HG03025 (cell line): Measurements from ENCODE around the gene GOT2.
"Not testable (repeated sequence)": the region's sequence is repeated elsewhere in the genome, so short reads cannot be mapped to it uniquely, and the experiment has no call there.

Source experiments
- ATAC-seq: cut with Tn5 transposase; IDR thresholded peaks from one replicate; pipeline ENCODE4 v1.9.1; 2021; ENCODE audit warnings: mild to moderate bottlenecking, moderate library complexity; ENCODE audit not compliant: unreplicated experiment, low FRiP score

The GOT2 gene

DNA sequence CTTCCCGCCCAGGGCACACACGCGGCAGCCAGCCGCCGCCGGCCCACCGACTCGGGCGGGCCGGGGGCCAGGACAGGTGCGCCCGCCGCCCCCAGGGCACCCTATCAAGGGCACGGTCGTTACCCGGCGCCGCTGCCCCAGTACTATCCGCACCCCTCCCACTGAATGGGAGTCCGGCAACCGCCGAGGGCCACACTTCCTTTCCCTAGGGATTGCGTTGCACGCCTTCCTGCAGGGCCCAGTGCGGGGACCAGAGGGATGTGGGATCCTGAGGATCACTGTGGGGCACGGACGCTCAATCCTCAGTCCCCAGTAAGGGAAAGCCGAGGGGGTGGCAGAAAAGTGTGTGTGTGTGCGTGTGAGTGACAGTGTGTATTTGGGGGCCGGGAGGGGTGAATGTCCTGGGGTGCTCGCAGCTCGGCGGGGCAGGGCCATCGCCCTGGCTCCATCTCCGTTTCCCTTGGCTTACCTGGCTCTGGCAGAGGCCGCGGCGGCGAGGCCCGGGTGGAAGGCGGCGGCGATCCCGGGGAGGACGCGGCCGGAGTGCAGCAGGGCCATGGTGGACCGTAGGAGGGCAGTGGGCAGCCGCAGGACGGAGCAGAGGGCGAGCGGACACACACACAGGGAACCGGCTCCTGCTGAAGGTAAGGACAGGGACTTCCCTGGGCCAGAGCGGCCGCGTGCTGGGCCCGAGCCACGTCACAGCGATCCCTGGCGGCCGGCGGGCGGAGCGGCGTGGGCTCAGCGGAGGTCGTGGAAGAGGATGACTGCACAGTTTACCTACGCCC is at the start of gene GOT2:
TSS of gene GOT2 (minus strand) at position 646 of the 788 bp plus-strand sequence. CDS start at position 558, 88 bp downstream.
- ATAC-seq = peak; percentile 92

DNA sequence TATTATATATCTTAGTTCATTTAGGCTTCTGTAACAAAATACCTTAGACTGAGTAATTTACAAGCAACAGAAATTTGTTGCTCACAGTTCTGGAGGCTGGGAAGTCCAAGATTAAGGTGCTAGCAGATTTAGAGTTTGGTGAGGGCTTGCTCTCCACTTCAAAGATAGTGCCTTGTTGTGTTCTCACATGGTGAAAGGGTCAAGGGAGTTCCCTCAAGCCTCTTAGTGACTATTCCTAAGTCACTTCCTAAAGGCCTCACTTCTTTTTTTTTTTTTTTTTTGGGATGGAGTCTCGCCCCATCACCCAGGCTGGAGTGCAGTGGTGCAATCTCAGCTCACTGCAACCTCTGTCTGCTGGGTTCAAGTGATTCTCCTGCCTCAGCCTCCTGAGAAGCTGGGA is 45.2 kb upstream of the GOT2 start:
- not testable (repeated sequence) for ATAC-seq

DNA sequence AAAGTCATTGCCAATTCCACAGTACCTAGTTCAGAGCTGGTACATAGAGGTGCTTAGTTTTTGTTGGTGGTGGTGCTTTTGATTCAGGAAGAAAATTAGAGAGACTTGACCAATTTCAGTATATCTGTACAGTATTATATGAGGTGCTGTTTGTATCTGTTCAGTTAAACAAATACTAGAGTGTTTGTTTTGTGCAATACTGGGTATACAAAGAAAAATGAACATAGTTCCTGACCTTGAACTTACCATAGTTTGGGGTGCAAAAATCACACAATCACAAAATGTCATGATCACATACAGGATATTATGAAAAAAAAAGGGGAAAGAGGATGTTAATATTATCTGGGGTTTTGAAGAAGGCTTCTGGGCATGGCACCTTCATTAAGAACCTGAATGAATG is 39.8 kb upstream of the GOT2 start:
- ATAC-seq = no peak

DNA sequence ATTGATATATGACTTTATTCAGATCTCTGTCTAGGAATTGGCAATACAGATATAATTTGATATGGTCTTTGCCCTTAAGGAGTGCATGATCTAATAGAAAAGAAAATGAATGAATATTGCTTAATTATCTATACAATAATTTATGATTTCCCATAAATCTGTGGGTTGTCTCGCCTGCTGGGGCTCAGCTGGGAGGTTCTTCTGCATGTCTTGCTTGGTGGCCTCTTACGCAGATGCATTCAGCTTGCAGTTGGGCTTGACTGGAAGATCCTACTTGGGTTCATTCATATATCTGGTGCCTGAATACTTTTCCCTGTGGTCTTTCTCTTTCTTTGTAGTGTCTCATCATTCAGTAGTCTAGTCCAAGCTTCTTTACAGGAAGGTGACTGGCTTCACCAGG is 34.0 kb upstream of the GOT2 start:
- ATAC-seq = no peak

DNA sequence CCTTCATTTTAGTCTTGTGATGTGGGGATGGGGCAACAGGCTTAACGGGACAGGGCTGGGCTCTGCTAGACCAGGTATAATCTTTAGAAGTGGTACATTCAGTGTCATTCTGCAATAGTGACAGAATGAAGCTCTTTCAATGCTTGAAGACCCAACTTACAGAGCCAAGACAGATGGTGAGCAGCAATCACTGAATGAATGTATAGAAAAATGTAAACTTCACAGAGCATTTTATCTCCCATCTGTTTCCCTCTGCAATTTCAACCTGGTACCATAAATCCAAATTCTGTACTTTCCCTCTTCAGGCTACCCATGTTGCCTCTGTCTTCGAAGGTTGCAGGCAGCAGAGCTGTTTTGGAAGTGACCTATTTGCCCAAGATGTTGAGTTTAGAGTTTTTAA is 33.5 kb upstream of the GOT2 start:
- no peak for ATAC-seq

DNA sequence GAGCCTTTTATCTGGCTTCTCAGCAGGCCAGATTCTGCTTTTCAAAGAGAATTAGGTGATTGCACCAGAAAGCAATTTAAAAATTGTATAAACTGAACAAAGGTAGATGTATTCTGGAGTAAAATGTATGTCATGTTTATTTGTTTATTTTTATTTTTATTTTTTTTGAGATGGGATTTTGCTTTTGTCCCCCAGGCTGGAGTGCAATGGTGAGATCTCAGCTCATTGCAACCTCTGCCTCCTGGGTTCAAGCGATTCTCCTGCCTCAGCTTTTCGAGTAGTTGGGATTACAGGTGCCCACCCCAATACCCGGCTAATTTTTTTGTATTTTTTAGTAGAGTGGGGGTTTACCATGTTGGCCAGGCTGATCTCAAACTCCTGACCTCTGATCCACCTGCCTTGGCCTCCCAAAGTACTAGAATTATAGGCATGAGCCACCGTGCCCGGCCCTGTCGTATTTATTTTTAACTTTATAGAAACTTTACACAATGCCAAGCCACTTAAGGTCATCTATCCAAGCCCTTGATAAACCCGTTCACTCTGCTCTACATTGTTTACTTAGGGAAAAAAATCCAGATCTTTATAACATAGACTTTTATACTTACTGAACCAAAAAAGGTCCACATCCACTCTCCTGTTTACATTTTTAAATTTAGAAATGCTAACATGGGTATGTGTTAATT is 22.7 kb upstream of the GOT2 start:
- ATAC-seq = no peak

- peak; percentile 86 for ATAC-seq
Observed at GRCh38 chr16:58755989-58756649, 22.0 kb upstream of the GOT2 start.

DNA sequence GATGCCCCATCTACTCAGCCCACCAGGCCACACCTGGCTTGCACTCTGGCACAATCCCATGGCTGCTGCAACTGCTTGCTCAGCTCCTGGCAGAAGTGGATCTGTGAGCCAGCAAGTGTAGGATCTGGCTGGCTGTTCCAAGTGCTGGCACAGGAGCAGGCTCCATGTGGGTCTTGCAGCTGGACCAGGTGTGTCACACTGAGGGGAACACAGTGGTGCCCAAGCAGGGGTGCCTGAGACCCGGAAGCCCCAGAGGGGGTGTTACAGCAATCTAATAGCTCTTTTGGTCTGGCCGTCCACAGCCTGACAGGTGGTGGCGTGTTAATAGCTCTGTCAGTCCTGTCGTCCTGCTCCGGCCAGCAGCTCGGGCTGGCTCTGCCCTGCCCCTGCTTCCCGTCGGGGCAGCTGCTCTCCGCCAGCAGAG is 19.6 kb upstream of the GOT2 start:
- no peak for ATAC-seq

DNA sequence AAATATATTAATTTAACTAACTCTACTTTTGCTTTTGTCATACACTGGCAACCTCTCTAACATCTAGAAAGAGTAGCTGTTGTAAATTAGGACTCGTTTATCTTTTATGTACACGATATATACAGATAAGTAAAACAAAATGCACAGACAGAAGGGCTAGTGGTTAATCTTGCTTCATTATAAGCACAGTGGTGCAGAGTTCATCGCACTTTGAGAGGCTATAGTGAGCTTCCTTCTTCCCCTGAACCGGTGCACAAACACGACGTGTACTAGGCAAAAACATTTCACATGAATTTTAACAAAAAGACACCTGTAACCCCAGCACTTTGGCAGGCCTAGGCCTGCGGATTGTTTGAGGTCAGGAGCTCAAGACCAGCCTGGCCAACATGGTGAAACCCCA is 10.4 kb upstream of the GOT2 start:
- ATAC-seq = no peak

DNA sequence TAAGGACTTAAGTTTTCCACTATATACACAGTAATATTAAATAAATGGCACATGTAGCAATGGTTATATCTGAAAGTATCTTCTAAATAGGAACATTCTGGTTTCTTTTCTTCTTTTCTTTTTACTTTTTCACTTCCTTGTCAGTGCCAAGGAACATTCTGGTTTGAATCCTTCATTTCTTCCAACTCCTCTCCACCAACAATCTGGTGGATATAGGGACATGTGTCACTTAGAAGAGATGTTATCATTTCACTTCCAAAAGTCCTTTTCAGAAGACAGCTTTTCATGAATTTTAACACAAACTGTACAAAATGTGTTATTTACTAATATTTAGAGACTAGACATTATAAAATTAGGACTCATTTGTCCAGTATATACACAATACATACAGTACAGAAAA is 7.9 kb upstream of the GOT2 start:
- ATAC-seq = no peak

DNA sequence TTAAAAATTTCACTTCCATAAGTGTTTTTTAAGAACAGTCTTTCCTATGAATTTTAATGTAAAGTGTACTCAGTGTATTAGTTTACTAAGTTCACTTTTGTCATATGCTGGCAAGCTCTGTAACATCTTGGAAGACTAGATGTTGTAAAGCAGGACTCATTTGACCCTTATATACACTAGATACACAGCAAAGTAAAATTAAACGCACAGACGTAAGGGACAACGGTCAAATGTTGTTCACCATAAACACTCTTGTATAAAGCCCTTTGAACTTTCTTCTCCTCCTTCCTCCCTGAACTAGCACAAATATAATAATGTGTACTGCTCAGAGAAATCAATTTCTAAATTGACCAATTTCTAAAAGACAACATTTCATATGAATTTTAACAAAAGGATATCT is 7.0 kb upstream of the GOT2 start:
- ATAC-seq = no peak

GRCh38 chr16:58738672-58739296 is 4.7 kb upstream of the GOT2 start:
- ATAC-seq = no peak

- ATAC-seq = not testable (repeated sequence)
Observed at GRCh38 chr16:58736341-58736740, 2.2 kb upstream of the GOT2 start.

GRCh38 chr16:58734459-58734787 is 307 bp upstream of the GOT2 start:
- no peak for ATAC-seq

- ATAC-seq = no peak
Observed at GRCh38 chr16:58733248-58733670, 857 bp downstream of the GOT2 start.

GRCh38 chr16:58732545-58733247 is 1.4 kb downstream of the GOT2 start:
- ATAC-seq = no peak

GRCh38 chr16:58730724-58731370 is 3.3 kb downstream of the GOT2 start:
- no peak for ATAC-seq

GRCh38 chr16:58727796-58728568 is 6.1 kb downstream of the GOT2 start:
- no peak for ATAC-seq

DNA sequence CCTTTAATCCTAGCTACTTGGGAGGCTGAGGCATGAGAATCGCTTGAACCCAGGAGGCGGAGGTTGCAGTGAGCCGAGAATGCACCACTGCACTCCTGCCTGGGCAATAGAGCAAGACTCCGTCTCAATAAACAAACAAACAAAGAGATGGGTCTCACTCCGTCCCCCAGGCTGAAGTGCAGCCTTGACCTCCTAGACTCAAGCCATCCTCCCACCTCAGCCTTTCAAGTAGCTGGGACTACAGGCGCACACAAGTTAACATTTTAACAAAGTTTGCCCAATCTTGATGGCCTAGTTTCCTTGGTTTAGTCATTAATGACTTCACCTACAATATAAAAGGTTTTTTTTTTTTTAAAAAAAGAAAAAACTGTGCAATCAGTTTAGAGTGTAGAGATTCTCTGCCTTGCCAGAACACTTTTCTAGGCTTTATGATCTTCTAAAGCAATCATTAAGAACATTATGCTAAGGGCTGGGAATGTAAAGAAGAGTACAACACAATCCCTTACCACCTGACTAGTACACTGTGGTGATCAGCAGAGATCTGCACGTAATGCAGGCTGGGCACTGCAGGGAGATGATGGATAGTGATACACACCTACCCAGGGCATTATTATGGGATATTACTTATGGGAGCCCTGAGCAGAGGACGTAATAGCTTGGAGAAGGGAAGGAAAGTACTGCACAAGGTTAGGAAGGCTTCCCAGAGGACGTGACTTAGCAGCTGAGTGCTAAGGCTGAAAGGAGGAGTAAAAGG is 6.9 kb downstream of the GOT2 start:
- no peak for ATAC-seq
